ENCODE results near the gene MAST3. TPM values are rescaled to one million over a fixed set of nuclear protein-coding genes. Genes with fewer than 3 reads are reported as not detected.

MAST3 gene
- total RNA-seq, 1 experiment from 2014 or later: 10.4 TPM

- no peak overlapping the region for H3K9ac ChIP-seq (ENCODE audit: extremely low read depth, insufficient read length, low read length)
- H2BK120ac ChIP-seq (ENCODE audit: low read depth, low read length, poor library complexity, severe bottlenecking): no peak overlapping the region
- H4K20me1 ChIP-seq (ENCODE audit: control insufficient read depth, insufficient read depth, insufficient read length): no peaks in the 10 kb centered on the region
- H2BK15ac ChIP-seq (ENCODE audit: low read depth, low read length): no peak overlapping the region
- H2BK20ac ChIP-seq (ENCODE audit: low read depth, low read length, poor library complexity, severe bottlenecking): no peak overlapping the region
- no peak overlapping the region for H4K8ac ChIP-seq (replicated peaks; ENCODE audit: insufficient read length, low read depth, low read length)
- no peak overlapping the region for H3K56ac ChIP-seq (ENCODE audit: insufficient read length, low read depth, low read length)
- no peak overlapping the region for H4K91ac ChIP-seq (ENCODE audit: insufficient read length, low read depth, low read length)
- TF ChIP-seq CTCF (conservative IDR thresholded peaks at IDR 0.05): no peak
- H3K18ac ChIP-seq (ENCODE audit: insufficient read length, low read depth, low read length): no peak overlapping the region
- no CpG with 5 or more reads among the region's 22 CpGs for WGBS (ENCODE audit: extremely low coverage, insufficient read length, low lambda C conversion rate)
- H3K4me1 Mint-ChIP-seq: peaks cover 17 to 35% of the 10 kb centered on the region in 2 experiments
- no peak overlapping the region for H3K27ac ChIP-seq (ENCODE audit: insufficient read length, low read depth, low read length)
- no peaks in the 10 kb centered on the region for H3K23me2 ChIP-seq (ENCODE audit: insufficient read length, low read depth, low read length, poor library complexity, severe bottlenecking)
- no peaks in the 10 kb centered on the region for H3K27me3 ChIP-seq (ENCODE audit: insufficient read depth, low read length)
- no peak overlapping the region for H2BK5ac ChIP-seq (ENCODE audit: insufficient read length, low read length)
- H2AFZ ChIP-seq (ENCODE audit: low read length): no peak overlapping the region
- no peaks in the 10 kb centered on the region for H3K4me1 ChIP-seq (ENCODE audit: insufficient read depth, low read length)
- no peak overlapping the region for H3K14ac ChIP-seq (ENCODE audit: insufficient read depth, low read length)
- H3K4ac ChIP-seq (ENCODE audit: low read depth, low read length): no peak overlapping the region
- H3K4me2 ChIP-seq (ENCODE audit: insufficient read depth, insufficient read length, low read length): peak overlapping the region; percentile 54
- no peak overlapping the region for H2BK12ac ChIP-seq (ENCODE audit: insufficient read length, low read depth, low read length)
- no peaks in the 10 kb centered on the region for H3K9me3 ChIP-seq (ENCODE audit: control insufficient read depth, low read depth, low read length)
- H3T11ph ChIP-seq (ENCODE audit: low read length): no peak overlapping the region
- no peak overlapping the region for H2AK5ac ChIP-seq (ENCODE audit: insufficient read length, low read length)
- no peak overlapping the region for H4K5ac ChIP-seq (ENCODE audit: insufficient read length, low read depth, low read length)
- H3K27me3 Mint-ChIP-seq (ENCODE audit: low read depth): peaks cover 13% of the 10 kb centered on the region
- DNase-seq: no peak
- H3K79me1 ChIP-seq (ENCODE audit: insufficient read depth, low read depth, low read length, poor library complexity, severe bottlenecking): no peaks in the 10 kb centered on the region
- H3K23ac ChIP-seq (ENCODE audit: insufficient read length, low read depth, low read length): no peak overlapping the region
- no peaks in the 10 kb centered on the region for H3K9me3 Mint-ChIP-seq
- H3K4me3 Mint-ChIP-seq: peak overlapping the region; percentile 45 to 81
- no peaks in the 10 kb centered on the region for H3K79me2 ChIP-seq (ENCODE audit: insufficient read depth, low read length)
- H3K27ac Mint-ChIP-seq: no peak overlapping the region
- no peaks in the 10 kb centered on the region for H3K36me3 Mint-ChIP-seq (ENCODE audit: insufficient read depth in 1 of 3, low read depth in 3 of 3)
These were observed 664 bp downstream of the MAST3 start for GRCh38 chr19:18097993-18098890.

All from H9 (cell line).